Pons (tissue), 1 donor: ENCODE measurements around the gene DPP8.
"Not testable (repeated sequence)": the region's sequence is repeated elsewhere in the genome, so short reads cannot be mapped to it uniquely, and the experiment has no call there.

Source experiments
- DNase-seq: peaks from one replicate; pipeline ENCODE4 v3.0.0-alpha.2; 2016; ENCODE audit warnings: low spot score

Gene DPP8

DNA sequence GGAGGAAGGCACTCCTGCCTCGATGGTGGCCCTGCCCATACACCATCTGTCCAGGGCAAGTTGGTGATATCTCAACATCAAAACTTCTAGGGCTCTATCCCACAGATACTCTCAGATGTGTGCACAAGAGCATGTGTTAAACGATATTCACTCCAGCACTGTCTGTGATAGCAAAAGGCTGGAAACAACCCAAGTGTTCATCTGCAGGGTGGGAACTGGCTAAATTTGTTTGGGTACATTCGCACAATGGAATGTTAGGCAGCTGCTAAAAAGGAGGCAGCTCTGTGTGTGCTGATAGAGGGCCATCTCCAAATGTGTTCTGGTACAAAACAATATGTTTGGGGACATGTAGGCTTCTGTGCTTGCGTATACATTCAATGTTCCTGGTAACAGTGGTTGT is 114.5 kb downstream of the DPP8 start:
- DNase-seq, result no peak

DNA sequence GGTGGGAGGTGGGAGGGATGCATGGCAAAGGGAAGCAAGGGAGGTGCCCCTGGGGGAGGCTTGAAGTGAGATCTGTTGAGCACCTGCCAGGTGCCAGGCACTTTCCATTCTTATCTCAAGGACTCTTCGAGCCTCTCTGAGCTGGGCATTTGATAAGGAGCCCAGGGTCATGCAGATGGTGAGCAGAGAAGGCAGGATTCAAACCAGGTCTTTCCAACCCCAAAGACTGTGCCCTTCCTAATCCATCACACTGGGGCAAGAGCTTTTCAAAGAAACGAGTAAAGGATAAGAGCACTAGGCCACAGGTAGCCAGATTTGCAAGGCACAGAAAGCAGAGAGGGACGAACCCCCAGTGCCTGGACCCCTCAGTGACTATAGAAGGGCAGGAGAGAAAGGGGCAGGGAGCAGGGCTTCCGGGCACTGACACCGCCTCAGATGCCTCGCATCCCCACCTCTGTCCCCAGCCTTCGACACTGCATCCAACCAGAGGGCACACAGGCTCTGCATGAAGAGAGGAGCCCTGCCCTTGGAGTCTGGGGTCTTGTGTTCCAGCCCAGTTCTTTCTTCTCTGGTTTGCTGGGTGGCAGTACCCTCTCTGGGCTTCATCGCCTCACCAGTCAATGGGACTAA is 115.8 kb downstream of the DPP8 start:
- DNase-seq, result no peak

DNA sequence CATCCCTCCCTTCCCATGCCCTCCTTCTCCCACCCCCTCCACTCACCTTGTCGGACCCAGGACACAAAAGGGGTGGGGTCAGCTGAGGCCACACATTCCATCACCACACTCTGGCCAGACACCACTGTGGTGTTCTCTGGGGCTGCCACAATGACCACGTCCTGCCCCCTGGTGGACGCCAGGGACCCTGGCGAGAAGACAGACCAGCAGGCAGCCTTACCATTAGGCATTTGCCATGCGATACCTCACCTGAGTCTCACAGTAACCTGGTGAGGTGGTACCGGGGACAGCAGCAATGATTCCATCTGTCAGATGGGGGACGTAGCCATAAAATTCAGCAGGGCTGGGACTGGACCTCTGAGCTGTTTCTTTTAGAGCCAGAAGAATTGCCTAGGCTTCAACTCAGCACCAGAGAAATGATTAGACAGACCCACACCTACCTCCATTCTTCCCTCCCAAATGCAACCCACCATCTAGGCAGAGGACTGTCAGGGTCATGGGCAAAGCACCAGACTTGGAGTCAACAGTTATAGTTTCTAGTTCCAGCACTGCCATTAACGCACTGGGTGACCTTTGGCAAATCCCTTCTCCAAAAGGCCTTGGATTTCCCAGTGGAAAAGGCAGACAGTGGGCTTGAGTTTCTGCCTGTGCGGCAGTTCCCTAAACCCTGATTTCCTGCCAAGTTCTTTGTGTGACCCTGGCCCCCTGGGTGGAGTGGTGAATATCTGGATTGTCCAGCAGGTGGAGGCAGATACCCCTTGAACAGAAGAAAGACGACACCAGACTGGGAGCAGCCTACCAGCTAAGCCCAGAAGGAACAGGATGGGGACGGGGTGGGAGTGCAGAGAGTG is 116.5 kb downstream of the DPP8 start:
- DNase-seq, result peak; percentile 51

DNA sequence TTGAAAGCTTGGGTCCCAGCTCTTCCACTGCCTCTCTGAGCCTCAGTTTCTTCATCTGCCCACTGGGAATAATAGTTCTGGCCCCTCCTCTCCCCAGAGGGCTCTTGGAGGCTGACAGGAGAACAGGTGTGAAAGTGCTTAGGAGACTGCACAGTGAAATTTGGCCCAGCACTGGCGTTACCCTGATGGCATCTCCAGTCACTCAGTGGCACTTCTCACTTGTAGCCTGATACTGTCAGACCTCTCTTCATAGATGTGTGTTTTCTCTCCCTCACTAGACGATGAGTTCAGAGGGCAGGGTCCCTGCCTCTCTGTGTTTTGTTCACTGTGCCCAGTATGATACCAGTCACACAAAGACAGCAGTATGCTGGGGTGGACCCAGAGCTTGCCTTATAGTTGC is 117.5 kb downstream of the DPP8 start:
- no peak for DNase-seq

DNA sequence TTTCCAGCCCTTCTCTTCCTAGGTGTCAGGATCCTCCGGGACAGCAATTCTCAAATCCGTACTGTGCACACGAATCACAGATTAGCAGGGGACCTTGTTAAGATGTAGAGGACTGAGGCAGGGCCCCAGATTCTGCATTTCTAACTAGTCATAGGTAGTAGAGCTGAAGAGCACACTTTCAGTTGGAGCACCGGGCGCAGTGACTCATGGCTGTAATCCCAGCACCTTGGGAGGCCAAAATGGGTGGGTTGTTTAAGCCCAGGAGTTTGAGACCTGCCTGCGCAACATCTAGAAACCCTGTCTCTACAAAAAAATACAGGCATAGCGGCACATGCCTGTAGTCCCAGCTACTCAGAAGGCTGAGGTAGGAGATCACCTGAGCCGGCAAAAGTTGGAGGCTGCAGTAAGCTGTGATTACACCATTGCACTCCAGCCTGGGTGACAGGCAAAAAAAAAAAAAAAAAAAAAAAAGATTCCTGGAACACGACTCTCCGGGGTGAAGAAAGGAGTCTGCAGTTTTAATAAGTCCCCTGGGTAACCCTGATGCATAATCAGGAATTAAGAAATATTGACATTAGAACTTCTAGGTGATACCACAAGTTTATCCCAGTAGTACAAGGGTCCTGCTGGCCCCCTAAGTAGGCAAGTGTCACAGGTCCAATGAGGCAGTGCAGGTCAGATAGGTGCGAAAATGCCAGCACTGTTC is 118.3 kb downstream of the DPP8 start:
- no peak for DNase-seq

DNA sequence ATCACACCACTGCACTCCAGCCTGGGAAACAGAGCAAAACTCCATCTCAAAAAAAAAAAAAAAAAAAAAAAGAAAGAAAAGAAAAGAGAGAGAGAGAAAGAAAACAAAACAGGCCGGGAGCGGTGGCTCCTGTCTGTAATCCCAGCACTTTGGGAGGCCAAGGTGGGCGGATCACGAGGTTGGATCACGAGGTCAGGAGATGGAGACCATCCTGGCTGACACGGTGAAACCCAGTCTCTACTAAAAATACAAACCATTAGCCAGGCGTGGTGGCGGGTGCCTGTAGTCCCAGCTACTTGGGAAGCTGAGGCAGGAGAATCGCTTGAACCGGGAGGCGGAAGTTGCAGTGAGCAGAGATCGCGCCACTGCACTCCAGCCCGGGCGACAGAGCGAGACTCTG is 119.0 kb downstream of the DPP8 start:
- not testable (repeated sequence) for DNase-seq

DNA sequence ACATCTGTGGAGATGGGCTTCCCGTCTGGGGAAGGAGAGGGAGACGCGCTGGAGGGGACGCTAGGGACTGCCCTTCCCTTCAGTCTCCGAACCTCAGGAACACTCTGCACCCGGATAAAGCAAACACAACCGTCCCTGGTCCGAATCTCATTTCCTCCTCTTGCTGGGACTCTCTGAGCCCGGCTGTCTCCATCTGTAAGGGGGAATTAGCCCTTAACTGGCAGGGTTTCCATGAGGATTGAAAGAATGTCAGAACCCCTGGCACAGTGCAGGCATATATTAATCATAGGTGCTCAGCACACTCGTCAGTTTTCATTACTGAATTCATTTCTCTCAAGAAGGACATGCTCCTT is 120.5 kb downstream of the DPP8 start:
- no peak for DNase-seq

DNA sequence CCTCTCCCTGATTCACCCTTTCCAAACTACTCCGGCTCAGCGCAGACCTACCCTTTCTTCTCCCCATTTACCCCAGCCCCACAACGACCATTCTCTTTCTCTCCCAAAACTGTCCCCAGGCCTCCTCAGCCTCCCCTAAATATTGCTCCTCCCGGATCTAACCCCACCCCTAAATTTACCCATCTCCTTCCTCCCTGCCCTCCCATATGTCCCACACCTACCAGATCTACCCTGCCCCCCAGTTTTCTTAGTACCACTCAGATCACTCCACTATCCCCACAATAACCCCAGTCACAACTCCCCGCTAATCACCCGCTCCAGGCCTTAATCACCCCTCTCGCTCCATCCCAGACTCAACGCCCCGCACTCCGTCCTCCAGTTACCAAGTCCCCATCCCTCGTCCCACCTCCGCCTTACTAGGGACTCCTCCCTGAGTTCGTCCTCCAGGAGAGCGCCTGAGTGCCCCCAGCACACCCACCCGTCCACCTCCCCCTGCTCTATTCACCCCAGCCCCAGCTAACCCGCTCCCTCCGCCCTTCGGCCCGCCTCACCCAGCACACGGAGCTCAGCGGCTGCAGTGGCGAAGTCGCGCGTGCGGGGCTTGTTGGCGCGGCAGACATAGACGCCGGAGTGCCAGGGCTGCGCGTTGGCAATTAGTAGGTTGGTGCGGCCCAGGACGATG is 121.1 kb downstream of the DPP8 start:
- no peak for DNase-seq

DNA sequence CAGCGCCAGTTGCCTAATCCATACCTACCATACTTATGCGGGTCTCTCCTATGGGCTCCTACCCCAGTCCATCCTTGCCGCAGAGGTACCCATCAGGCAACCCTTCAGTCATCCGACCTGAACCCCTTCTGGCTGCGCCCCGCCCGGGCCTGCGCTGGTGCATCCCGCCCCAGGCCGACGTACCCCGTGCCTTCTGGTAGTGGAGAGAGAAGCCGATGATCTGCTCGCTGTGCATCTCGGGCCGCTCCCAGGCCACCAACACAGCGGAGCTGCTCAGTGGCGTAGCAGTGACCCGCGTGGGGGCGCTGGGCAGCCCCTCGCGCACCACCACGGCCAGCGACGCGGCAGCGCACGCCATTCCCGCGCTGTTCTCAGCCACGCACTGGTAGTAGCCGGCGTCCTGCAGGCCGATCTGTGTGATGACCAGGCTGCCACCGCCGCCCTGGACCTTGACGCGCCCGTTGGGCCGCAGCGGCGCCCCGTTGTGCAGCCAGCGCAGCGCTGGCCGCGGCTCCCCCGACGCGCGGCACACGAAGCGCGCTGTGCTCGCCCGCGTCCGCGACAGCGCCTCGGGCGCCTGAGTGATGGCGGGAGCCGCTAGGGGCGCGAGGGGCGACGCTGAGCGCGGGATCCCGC is 121.8 kb downstream of the DPP8 start:
- no peak for DNase-seq

DNA sequence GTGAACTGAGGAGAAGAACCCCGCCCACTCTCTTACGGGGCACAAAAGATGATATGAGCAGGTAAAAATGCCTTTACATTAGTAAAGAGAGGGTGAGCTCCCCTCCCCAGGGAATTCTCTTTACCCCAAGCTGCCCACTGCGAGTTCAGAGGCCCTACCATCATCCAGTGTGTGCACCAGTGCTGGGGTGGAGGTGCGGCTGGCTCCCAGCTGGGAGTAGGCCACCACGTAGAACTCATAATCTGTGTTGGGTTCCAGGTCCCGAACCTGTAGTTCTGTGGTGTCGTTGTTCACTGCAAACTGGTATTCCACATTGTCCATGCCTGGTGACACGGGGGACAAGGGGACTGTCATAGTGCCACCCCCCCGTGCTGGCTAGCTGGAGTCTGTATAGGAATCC is 122.6 kb downstream of the DPP8 start:
- no peak for DNase-seq

DNA sequence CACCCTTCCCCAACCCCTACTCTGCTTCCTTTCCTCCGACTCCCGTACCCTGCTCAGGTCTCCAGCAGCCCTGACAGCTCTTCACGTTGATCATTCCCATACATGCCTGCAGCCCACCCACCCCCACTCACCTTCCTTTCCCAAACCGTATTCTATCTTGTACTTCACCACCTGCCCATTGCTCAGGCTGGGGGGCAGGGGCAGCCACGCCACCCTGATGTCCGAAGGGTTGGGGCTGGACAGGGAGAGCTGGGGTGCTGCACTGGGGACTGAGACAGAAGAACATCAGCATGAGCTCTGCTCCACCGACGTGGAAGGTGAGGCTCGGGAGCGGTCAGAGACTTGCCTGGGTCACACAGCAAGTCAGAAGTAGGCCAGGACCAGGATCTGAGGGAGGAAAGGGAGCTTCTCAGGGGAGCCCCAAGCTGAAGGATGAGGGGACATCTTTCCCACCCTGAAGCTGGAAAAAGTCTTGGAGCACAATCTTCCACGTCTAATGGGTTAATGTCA is 123.2 kb downstream of the DPP8 start:
- DNase-seq, result no peak

DNA sequence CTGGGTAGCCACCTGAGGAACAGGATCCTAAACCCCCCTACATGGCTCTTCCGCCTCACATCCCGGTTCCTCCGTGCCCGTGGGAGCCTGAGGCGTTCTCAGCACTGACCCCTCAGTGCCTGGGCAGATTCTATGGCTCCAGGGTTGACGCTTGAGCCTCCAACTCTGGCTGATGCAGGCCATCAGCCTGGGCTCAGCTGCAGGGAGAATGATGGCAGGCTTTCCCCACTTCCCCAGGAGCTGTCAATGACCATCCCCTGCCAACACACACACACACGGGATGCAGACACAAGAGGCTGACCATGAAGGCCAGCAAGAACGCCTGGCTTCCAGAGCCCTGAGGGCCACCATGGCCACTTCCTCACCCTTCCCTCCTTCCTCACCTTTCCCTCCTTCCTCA is 123.9 kb downstream of the DPP8 start:
- DNase-seq, result no peak

DNA sequence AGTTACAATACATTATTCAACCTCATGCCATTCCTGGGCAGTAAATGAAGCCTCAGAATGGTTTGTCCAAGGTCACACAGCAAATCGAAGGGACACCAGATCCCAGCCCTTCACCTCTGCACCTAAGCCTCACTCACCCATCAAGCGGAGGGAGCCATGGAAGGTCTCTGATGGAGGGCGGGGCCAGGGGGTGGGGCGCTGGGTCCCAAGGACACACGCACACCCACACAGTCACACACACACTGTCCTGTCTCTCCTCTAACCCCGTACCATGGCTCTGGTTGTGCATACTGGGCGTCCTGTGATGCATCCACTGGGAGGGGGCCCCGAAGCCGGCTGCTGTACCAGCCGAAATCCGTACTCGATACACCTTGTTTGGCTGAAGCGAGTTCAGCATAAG is 124.4 kb downstream of the DPP8 start:
- DNase-seq, result no peak
